Common myeloid progenitor, CD34-positive (primary cell): ENCODE data around the gene ENTPD8.

Experiments used
- CTCF ChIA-PET: fragments of 350-600 bp; sonication (Branson Sonifier 250); formaldehyde crosslinking; loops from one replicate; lab custom pipeline; 2021; ENCODE audit warnings: antibody characterized with exemption; lab: Charles Lee
- POLR2A ChIA-PET: fragments of 350-600 bp; sonication (Branson Sonifier 250); formaldehyde crosslinking; loops from one replicate; lab custom pipeline; 2021; ENCODE audit warnings: antibody characterized with exemption; lab: Charles Lee
- DNase-seq, 3 donors: peaks; one replicate each; pipeline versions ENCODE4 v3.0.0 to v3.0.0-alpha.2; 2013
- H3K27ac ChIP-seq, 2 experiments: 1 replicate in 1 of 2; 2 replicates in 1 of 2; pipeline ENCODE4 v1.7.0; 2013; ENCODE audit warnings: inconsistent platforms in 2 of 2, low read length in 2 of 2, mild to moderate bottlenecking in 2 of 2, low read depth in 1 of 2, moderate library complexity in 1 of 2; ENCODE audit not compliant: severe bottlenecking in 2 of 2, insufficient read depth in 1 of 2, poor library complexity in 1 of 2
- H3K27me3 ChIP-seq, 5 experiments: replicated peaks in 2 of 5; 1 replicate in 3 of 5; 2 replicates in 2 of 5; pipeline versions ENCODE4 v1.6.1 to v1.7.0; 2013; ENCODE audit warnings: low read length in 4 of 5, mild to moderate bottlenecking in 2 of 5, moderate library complexity in 2 of 5, inconsistent platforms in 1 of 5; ENCODE audit not compliant: insufficient read depth in 5 of 5, control insufficient read depth in 4 of 5
- H3K36me3 ChIP-seq, 4 experiments: 1 replicate in 2 of 4; 2 replicates in 2 of 4; pipeline versions ENCODE4 v1.6.1 to v1.7.0; 2013; ENCODE audit warnings: low read length in 3 of 4, control low read depth in 1 of 4, mild to moderate bottlenecking in 1 of 4; ENCODE audit not compliant: control insufficient read depth in 4 of 4, insufficient read depth in 4 of 4
- H3K4me1 ChIP-seq, 4 experiments: 1 replicate in 3 of 4; 2 replicates in 1 of 4; pipeline versions ENCODE4 v1.6.1 to v1.7.1; 2013; ENCODE audit warnings: low read length in 3 of 4, mild to moderate bottlenecking in 3 of 4, control low read depth in 1 of 4, inconsistent platforms in 1 of 4, moderate library complexity in 1 of 4; ENCODE audit not compliant: control insufficient read depth in 4 of 4, insufficient read depth in 4 of 4; ENCODE audit errors: control extremely low read depth in 1 of 4
- H3K4me3 ChIP-seq, 7 experiments: 1 replicate in 4 of 7; 2 replicates in 3 of 7; pipeline versions ENCODE4 v1.5.1 to v1.7.0; 2013; ENCODE audit warnings: mild to moderate bottlenecking in 7 of 7, low read length in 6 of 7, moderate library complexity in 6 of 7, inconsistent platforms in 2 of 7, low read depth in 2 of 7, control low read depth in 1 of 7; ENCODE audit not compliant: insufficient read depth in 4 of 7, control insufficient read depth in 1 of 7; ENCODE audit errors: extremely low read depth in 1 of 7
- H3K9me3 ChIP-seq, 5 experiments: 1 replicate in 4 of 5; 2 replicates in 1 of 5; pipeline versions ENCODE4 v1.6.1 to v1.7.1; 2013; ENCODE audit warnings: low read length in 4 of 5, mild to moderate bottlenecking in 2 of 5, inconsistent platforms in 1 of 5, low read depth in 1 of 5, moderate library complexity in 1 of 5; ENCODE audit not compliant: control insufficient read depth in 4 of 5, insufficient read depth in 2 of 5; ENCODE audit errors: control extremely low read depth in 1 of 5
- WGBS: methylation state at CpG from one replicate; pipeline ENCODE4 v1.1.5; 2013; ENCODE audit not compliant: insufficient coverage; 5-methylcytosine and 5-hydroxymethylcytosine counted together

ENTPD8 gene

GRCh38 chr9:137391411-137391754 is 49.8 kb downstream of the ENTPD8 start:
- POLR2A ChIA-PET, result no interaction called here
- H3K36me3 ChIP-seq, result peaks cover 0 to 17% (median 9%) of the 10 kb centered on the region in 4 experiments
- CTCF ChIA-PET, result interaction anchor here (1.2 kb wide), 1 partner anchor 8 kb away, joined by 3 read pairs; no protein-coding TSS in a partner anchor
- no peak for DNase-seq
- no peaks in the 10 kb centered on the region for H3K27me3 ChIP-seq
- no peak overlapping the region for H3K27ac ChIP-seq
- over 99% methylated on average over 8 of the region's 22 CpGs for WGBS
- H3K9me3 ChIP-seq, result no peaks in the 10 kb centered on the region
- H3K4me3 ChIP-seq, result no peak overlapping the region
- H3K4me1 ChIP-seq, result peaks cover 0 to 20% (median 16%) of the 10 kb centered on the region in 4 experiments

DNA sequence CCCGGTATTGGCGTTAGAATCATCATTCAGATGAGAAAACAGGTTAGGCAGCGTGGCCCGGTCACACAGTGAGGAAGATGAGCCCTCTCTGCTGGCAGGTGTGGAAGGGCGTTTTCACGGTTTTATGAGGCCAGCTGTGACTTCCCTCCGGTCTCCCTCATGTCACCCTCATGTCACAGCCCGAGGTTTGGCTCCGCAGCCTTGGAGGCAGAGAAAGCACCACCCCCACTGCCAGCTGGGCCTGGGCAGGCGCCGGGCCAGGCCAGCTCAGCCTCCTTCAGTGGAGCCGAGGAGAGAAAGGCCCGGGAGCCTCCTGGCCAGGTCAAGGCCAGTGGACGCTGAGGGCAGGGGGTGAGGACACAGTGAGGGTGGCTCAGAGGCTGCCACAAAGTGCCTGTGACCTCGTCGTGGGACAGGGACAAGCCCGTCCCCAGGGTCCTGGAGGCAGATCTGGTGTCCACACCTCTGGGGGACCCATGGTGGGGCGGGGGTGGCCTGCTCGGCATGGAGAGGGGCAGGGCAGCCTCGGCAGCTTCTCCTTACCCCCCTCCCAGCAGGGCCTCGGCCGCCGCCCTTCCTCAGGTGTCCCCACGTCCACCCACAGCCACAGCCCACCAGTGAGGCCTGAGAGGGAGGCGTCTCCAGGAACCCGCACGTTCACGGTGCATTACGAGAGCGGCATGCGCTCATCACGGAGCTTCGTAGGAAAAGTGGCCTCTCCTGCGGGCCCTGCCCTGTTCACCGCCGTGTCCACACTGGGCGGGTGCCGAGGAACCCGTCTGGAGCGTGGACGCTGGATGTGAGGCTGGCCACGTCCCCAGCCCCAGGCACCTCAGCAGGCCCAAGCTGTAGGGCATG is 50.4 kb downstream of the ENTPD8 start:
- DNase-seq, result peak in 1 of 3 donors; percentile 42
- POLR2A ChIA-PET, result no interaction called here
- Histone ChIP-seq H3K27ac (no peak overlapping the region), H3K4me3 (no peak overlapping the region), H3K4me1 (peaks cover 0 to 20% (median 16%) of the 10 kb centered on the region in 4 experiments), H3K27me3 (no peaks in the 10 kb centered on the region), H3K9me3 (no peaks in the 10 kb centered on the region), H3K36me3 (peaks cover 0 to 17% (median 9%) of the 10 kb centered on the region in 4 experiments)
- 85% methylated on average over 24 of the region's 42 CpGs for WGBS
- CTCF ChIA-PET, result interaction anchor here (1.2 kb wide), 1 partner anchor 8 kb away, joined by 3 read pairs; no protein-coding TSS in a partner anchor

DNA sequence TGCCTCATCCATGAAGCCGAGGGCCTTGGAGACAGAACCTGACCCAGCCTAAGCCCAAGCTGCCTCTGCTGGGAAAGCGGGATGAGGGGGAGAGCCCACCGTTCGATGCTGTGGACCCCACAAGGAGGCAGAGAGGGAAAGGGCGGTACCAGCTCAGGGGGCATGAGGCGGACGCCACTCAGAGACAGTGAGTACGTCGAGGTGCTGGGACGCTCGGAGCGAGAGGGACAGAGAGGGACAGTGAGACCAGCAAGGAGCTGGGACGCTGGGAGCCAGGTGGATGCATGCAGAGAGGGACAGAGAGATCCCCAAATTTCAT is 51.8 kb downstream of the ENTPD8 start:
- CTCF ChIA-PET, result interaction anchor here (1.1 kb wide), 1 partner anchor 95 kb away, joined by 3 read pairs; no protein-coding TSS in a partner anchor
- no peaks in the 10 kb centered on the region for H3K27me3 ChIP-seq
- POLR2A ChIA-PET, result no interaction called here
- WGBS, result 97% methylated on average over 11 of the region's 13 CpGs
- H3K36me3 ChIP-seq, result peaks cover 0 to 17% (median 9%) of the 10 kb centered on the region in 4 experiments
- H3K4me3 ChIP-seq, result no peak overlapping the region
- peaks cover 0 to 20% (median 16%) of the 10 kb centered on the region in 4 experiments for H3K4me1 ChIP-seq
- no peaks in the 10 kb centered on the region for H3K9me3 ChIP-seq
- no peak overlapping the region for H3K27ac ChIP-seq
- no peak for DNase-seq

DNA sequence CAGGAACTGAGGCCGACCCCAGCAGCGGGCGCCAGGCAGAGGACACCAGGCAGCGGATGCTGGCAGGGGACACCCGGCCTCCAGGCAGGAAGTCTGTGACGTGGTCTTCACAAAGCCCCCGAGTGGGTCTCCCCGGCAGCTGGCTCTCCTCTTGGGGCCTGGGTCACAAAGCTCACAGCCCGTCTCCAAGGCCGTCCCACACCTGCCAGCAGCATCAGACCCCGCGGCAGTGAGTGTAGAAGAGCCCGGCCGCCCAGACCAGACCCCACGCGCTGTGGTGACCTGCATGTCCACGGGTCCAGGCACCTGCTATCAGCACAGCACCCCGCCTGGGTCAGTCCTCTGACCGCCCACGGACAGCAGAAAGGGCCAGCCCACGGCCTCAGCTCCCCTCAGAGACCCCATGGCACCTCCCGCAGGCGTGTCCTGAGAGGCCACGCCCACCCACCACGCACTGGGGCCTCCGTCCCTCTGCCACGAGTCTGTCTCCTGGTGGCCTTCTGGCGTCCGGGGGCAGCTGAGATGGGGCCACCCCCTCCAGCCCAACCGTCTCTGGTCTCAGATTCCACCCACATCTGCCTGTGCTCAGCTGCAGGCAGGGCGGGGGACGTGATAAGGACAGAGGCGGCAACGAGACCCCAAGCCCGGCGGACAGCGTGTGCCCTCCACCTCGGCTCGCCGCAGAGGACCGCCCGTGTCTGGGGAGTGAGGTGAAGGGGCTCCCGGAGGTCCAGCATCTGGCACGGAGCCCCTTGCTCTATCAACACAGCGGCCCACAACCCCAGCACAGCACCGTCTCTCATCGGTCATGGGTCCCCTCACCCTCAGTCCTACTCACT is 52.3 kb downstream of the ENTPD8 start:
- no peak overlapping the region for H3K27ac ChIP-seq
- no peaks in the 10 kb centered on the region for H3K27me3 ChIP-seq
- H3K4me3 ChIP-seq, result no peak overlapping the region
- ChIA-PET CTCF (interaction anchor here (1.1 kb wide), 1 partner anchor 95 kb away, joined by 3 read pairs; no protein-coding TSS in a partner anchor), POLR2A (no interaction called here)
- H3K9me3 ChIP-seq, result no peaks in the 10 kb centered on the region
- DNase-seq, result no peak
- H3K4me1 ChIP-seq, result peaks cover 0 to 23% (median 16%) of the 10 kb centered on the region in 4 experiments
- 97% methylated on average over 38 of the region's 47 CpGs for WGBS
- H3K36me3 ChIP-seq, result peaks cover 0 to 17% (median 9%) of the 10 kb centered on the region in 4 experiments

DNA sequence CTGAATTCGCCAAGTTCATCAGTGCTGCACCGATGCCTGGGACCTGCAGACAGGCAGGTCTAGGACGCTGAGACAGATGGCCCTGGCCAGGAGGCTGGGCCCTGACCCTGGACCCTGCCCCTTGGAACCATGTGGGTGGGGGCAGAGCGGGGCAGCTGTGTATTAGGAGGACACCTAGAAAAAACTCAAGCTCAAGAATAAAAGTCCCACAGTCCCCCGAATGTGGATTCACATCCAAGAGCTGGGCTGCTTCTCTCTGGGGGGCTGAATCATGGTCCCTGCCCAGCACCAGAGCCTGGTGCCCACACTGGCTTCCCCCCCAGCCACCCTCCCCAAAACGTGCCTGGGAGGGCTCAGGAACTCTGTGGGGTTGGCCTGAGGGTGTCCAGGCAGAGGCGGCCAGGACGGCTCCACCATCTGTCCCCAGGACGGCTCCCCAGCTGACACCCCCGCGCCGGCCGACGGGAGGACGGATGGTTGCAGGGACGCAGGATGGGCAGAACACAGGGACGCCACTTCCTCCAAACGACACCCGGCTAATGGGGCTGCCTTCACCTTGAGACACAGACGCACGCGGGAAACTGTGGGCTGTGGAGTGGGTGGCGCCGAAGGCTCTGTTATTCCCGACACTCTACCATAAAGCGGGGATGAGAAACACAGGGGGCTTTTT is 53.1 kb downstream of the ENTPD8 start:
- CTCF ChIA-PET, result interaction anchor here (0.7 to 1.2 kb wide), 5 partner anchors 10 to 122 kb away, joined by 3 to 4 read pairs (median 3); no protein-coding TSS in a partner anchor
- 92% methylated on average over 23 of the region's 26 CpGs for WGBS
- H3K4me3 ChIP-seq, result peak overlapping the region in 2 of 7 experiments; percentile 13 to 40
- DNase-seq, result no peak
- POLR2A ChIA-PET, result interaction anchor here (1.0 kb wide), 1 partner anchor 86 kb away, joined by 4 read pairs; the partner anchor contains the start of gene NRARP
- peaks cover 0 to 27% (median 20%) of the 10 kb centered on the region in 4 experiments for H3K4me1 ChIP-seq
- peaks cover 0 to 17% (median 6%) of the 10 kb centered on the region in 4 experiments for H3K36me3 ChIP-seq
- no peak overlapping the region for H3K27ac ChIP-seq
- no peaks in the 10 kb centered on the region for H3K9me3 ChIP-seq
- H3K27me3 ChIP-seq, result no peaks in the 10 kb centered on the region

DNA sequence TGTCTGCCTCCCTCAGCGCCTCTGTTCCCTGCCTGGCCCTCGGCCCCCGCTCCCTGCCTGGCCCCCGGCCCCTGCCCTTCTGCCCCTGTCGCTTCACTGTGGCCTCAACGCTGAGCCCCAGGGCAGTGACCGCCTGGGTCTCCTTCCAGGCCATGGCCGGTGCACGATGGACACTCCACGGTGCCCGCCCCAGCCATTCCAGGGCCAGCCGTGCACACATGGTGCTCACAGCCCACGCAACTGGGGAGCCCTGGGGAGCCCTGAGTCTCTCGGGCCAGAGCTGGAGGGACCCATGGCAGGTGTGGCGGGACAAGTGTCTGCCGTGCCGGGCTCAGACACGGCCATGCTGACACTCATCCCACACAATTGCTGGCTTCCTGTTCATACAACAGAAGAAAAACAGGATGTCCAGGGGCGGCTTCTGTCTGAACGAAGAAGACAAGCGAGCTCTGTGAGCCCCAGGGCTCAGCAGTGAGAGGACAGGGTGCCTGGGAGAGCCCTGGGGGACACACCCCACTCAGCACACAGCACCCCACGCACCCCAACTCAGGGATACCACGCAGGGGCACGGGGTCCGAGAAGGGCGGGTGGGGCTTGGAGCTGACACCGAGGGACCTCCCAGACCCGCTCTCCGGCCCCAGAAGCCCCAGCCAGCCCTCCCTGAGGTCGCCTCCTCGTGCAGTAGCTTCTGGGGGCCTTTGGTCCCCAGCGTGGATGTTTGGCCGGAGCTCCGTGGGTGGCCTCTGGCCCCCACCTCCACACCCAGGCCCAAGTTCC is 53.9 kb downstream of the ENTPD8 start:
- Histone ChIP-seq H3K9me3 (no peaks in the 10 kb centered on the region), H3K4me1 (peaks cover 0 to 34% (median 22%) of the 10 kb centered on the region in 4 experiments), H3K27ac (no peak overlapping the region), H3K27me3 (no peaks in the 10 kb centered on the region), H3K36me3 (peaks cover 0 to 14% (median 4%) of the 10 kb centered on the region in 4 experiments), H3K4me3 (peak overlapping the region in 3 of 7 experiments; percentile 13 to 40 (median 33))
- 48% methylated on average over 34 of the region's 34 CpGs for WGBS
- ChIA-PET CTCF (interaction anchor here (0.7 to 1.2 kb wide), 5 partner anchors 10 to 122 kb away, joined by 3 to 4 read pairs (median 3); no protein-coding TSS in a partner anchor), POLR2A (interaction anchor here (1.0 kb wide), 1 partner anchor 85 kb away, joined by 4 read pairs; the partner anchor contains the start of gene NRARP)
- peak in 2 of 3 donors; percentile 40 to 53 for DNase-seq
